ENCODE measurements around the gene GRID1. TPM values are rescaled to one million over a fixed set of nuclear protein-coding genes. Genes with fewer than 3 reads are reported as not detected.

Gene GRID1
- total and polyA plus RNA-seq, 10 of the 15 experiments (the other 5 are each of a cell fraction or from before 2014, with no cell fraction given) = 0.04 to 0.62 (median 0.08) TPM; not detected in 5

DNA sequence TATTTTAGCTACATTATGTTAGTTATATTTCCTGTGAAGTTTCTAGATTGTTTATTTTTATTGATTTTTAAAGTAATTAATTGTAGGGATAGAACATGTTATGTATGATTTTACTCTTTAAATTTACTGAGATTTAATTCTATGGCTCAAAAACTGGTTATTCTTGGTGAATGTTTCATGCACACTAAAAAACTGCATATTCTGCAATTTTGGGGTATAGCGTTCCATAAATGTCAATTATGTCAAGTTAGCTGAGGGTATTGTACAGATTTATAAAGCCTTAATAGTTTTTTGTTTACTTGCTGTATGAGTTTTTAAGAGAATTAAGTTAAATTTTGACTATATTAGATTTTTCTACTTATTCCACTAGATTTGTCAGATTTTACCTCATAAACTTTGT lies 669.7 kb downstream of the GRID1 start:
- in situ Hi-C loops (cut with MboI) (no loop called here), intact Hi-C loops (cut with micrococcal nuclease; ENCODE audit: unreplicated experiment) (no loop called here)
- Histone ChIP-seq H2AFZ (ENCODE audit: control insufficient read depth, low read depth, low read length) (no peak overlapping the region), H3K9ac (ENCODE audit: control insufficient read depth, insufficient read depth, low read length) (no peak overlapping the region), H3K4me3 (no peak overlapping the region), H3K36me3 (ENCODE audit: control insufficient read depth in 2 of 2, insufficient read depth in 2 of 2, low read length in 1 of 2) (no peaks in the 10 kb centered on the region), H3K9me3 (replicated peaks; ENCODE audit: control insufficient read depth, insufficient read depth, low read length) (no peaks in the 10 kb centered on the region), H3K79me2 (ENCODE audit: control insufficient read depth, insufficient read depth, low read length) (no peaks in the 10 kb centered on the region), H3K27ac (ENCODE audit: control insufficient read depth, insufficient read depth) (no peak overlapping the region), H3K27me3 (replicated peaks in 1 of 2; ENCODE audit: control insufficient read depth in 2 of 2, insufficient read depth in 2 of 2, low read length in 1 of 2) (no peaks in the 10 kb centered on the region), H4K20me1 (ENCODE audit: control insufficient read depth, insufficient read depth) (no peaks in the 10 kb centered on the region), H3K4me1 (ENCODE audit: control insufficient read depth, insufficient read depth, low read length) (no peaks in the 10 kb centered on the region), H3K4me2 (ENCODE audit: control insufficient read depth, insufficient read depth) (no peak overlapping the region)
- ATAC-seq (no peak), FAIRE-seq (no peak), DNase-seq (ENCODE audit: low read depth, low spot score) (no peak)
- TF ChIP-seq CBFB (IDR thresholded peaks at IDR 0.05; ENCODE audit: low read depth) (no peak), ASH2L (IDR thresholded peaks at IDR 0.05; ENCODE audit: borderline replicate concordance, low read depth) (no peak), POLR2AphosphoS2 (IDR thresholded peaks at IDR 0.05; ENCODE audit: low read depth, low read length) (no peak), SRF (IDR thresholded peaks at IDR 0.05; ENCODE audit: low read depth in 2 of 2, low read length in 2 of 2) (no peak), HDAC6 (IDR thresholded peaks at IDR 0.05; ENCODE audit: unreplicated experiment) (no peak), IKZF2 (IDR thresholded peaks at IDR 0.05) (no peak), IKZF1 (conservative IDR thresholded peaks at IDR 0.05) (no peak), ZNF207 (IDR thresholded peaks at IDR 0.05; ENCODE audit: borderline replicate concordance) (no peak), RB1 (IDR thresholded peaks at IDR 0.05; ENCODE audit: borderline replicate concordance) (no peak), ZZZ3 (IDR thresholded peaks at IDR 0.05; ENCODE audit: control insufficient read depth, insufficient read length, low read depth) (no peak), EP300 (IDR thresholded peaks at IDR 0.05; ENCODE audit: borderline replicate concordance in 1 of 2, control insufficient read depth in 1 of 2, low read depth in 2 of 2, low read length in 2 of 2) (no peak)
- TF ChIP-seq, protein P1, sequence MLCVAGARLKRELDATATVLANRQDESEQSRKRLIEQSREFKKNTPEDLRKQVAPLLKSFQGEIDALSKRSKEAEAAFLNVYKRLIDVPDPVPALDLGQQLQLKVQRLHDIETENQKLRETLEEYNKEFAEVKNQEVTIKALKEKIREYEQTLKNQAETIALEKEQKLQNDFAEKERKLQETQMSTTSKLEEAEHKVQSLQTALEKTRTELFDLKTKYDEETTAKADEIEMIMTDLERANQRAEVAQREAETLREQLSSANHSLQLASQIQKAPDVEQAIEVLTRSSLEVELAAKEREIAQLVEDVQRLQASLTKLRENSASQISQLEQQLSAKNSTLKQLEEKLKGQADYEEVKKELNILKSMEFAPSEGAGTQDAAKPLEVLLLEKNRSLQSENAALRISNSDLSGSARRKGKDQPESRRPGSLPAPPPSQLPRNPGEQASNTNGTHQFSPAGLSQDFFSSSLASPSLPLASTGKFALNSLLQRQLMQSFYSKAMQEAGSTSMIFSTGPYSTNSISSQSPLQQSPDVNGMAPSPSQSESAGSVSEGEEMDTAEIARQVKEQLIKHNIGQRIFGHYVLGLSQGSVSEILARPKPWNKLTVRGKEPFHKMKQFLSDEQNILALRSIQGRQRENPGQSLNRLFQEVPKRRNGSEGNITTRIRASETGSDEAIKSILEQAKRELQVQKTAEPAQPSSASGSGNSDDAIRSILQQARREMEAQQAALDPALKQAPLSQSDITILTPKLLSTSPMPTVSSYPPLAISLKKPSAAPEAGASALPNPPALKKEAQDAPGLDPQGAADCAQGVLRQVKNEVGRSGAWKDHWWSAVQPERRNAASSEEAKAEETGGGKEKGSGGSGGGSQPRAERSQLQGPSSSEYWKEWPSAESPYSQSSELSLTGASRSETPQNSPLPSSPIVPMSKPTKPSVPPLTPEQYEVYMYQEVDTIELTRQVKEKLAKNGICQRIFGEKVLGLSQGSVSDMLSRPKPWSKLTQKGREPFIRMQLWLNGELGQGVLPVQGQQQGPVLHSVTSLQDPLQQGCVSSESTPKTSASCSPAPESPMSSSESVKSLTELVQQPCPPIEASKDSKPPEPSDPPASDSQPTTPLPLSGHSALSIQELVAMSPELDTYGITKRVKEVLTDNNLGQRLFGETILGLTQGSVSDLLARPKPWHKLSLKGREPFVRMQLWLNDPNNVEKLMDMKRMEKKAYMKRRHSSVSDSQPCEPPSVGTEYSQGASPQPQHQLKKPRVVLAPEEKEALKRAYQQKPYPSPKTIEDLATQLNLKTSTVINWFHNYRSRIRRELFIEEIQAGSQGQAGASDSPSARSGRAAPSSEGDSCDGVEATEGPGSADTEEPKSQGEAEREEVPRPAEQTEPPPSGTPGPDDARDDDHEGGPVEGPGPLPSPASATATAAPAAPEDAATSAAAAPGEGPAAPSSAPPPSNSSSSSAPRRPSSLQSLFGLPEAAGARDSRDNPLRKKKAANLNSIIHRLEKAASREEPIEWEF (IDR thresholded peaks at IDR 0.05; ENCODE audit: insufficient replicate concordance, low read depth, low read length) = no peak
- TF ChIP-seq, protein P2, sequence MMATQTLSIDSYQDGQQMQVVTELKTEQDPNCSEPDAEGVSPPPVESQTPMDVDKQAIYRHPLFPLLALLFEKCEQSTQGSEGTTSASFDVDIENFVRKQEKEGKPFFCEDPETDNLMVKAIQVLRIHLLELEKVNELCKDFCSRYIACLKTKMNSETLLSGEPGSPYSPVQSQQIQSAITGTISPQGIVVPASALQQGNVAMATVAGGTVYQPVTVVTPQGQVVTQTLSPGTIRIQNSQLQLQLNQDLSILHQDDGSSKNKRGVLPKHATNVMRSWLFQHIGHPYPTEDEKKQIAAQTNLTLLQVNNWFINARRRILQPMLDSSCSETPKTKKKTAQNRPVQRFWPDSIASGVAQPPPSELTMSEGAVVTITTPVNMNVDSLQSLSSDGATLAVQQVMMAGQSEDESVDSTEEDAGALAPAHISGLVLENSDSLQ (IDR thresholded peaks at IDR 0.05) = no peak
- TF ChIP-seq, protein P3, sequence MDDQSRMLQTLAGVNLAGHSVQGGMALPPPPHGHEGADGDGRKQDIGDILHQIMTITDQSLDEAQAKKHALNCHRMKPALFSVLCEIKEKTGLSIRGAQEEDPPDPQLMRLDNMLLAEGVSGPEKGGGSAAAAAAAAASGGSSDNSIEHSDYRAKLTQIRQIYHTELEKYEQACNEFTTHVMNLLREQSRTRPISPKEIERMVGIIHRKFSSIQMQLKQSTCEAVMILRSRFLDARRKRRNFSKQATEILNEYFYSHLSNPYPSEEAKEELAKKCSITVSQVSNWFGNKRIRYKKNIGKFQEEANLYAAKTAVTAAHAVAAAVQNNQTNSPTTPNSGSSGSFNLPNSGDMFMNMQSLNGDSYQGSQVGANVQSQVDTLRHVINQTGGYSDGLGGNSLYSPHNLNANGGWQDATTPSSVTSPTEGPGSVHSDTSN (IDR thresholded peaks at IDR 0.05; ENCODE audit: insufficient replicate concordance, low read depth, low read length) = no peak
- TF ChIP-seq, protein P4, sequence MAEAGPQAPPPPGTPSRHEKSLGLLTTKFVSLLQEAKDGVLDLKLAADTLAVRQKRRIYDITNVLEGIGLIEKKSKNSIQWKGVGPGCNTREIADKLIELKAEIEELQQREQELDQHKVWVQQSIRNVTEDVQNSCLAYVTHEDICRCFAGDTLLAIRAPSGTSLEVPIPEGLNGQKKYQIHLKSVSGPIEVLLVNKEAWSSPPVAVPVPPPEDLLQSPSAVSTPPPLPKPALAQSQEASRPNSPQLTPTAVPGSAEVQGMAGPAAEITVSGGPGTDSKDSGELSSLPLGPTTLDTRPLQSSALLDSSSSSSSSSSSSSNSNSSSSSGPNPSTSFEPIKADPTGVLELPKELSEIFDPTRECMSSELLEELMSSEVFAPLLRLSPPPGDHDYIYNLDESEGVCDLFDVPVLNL (IDR thresholded peaks at IDR 0.05; ENCODE audit: low read depth, low read length) = no peak
- ChIA-PET POLR2A (no interaction called here), RAD21 (ENCODE audit: unreplicated experiment) (no interaction called here), SMC1A (ENCODE audit: uncharacterized antibody, unreplicated experiment) (interaction anchor here (1.9 kb wide), 1 partner anchor 25 kb away, joined by 4 read pairs; no protein-coding TSS in a partner anchor), CTCF (interaction anchor here (0.7 to 0.9 kb wide), 2 partner anchors 20 to 843 kb away, joined by 3 to 4 read pairs; no protein-coding TSS in a partner anchor)
- WGBS (ENCODE audit: insufficient coverage, insufficient replicate concordance, low lambda C conversion rate, missing lambda C conversion rate) = 94% methylated on average over 1 of the region's 1 CpG
- no TSS peak for BruUV-seq (replicated peaks)
